Panc1 (cell line): ENCODE measurements around the gene HLA-DPB1. TPM values are rescaled to one million over a fixed set of nuclear protein-coding genes. Genes with fewer than 3 reads are reported as not detected.

ENCODE experiments used
- ATAC-seq: fragments of 200-7000 bp; cut with Tn5 transposase; 2 replicates; pipeline ENCODE4 v1.9.1; 2020; ENCODE audit warnings: mild to moderate bottlenecking, moderate library complexity
- BruUV-seq: library from RNA; stranded (reverse); fragments of 400-500 nt; replicated peaks from 2 replicates; lab custom pipeline; 2021; lab: Mats Ljungman, UMichigan
- CTCF ChIA-PET: fragments of 300-600 bp; sonication (Branson Sonifier 250); formaldehyde crosslinking; loops from one replicate; lab custom pipeline; 2022; ENCODE audit warnings: antibody characterized with exemption; lab: Charles Lee
- POLR2A ChIA-PET: fragments of 300-600 bp; sonication (Branson Sonifier 250); formaldehyde crosslinking; loops from one replicate; lab custom pipeline; 2022; ENCODE audit warnings: antibody characterized with exemption; lab: Charles Lee
- DNase-seq: peaks from one replicate; pipeline ENCODE4 v3.0.0-alpha.2; 2010; ENCODE audit warnings: low read depth, low spot score
- H3K27ac ChIP-seq: 2 replicates; pipeline ENCODE4 v1.5.1; 2011; ENCODE audit warnings: mild to moderate bottlenecking, low read length, inconsistent platforms
- H3K27me3 ChIP-seq: fragments of 200-500 bp; sonication (Bioruptor generic); 2 replicates; pipeline ENCODE4 v1.6.0; 2014; ENCODE audit warnings: low read length, inconsistent platforms; ENCODE audit not compliant: control insufficient read depth, insufficient read depth
- H3K36me3 ChIP-seq: fragments of 200-500 bp; sonication (Bioruptor generic); 2 replicates; pipeline ENCODE4 v1.5.1; 2014; ENCODE audit warnings: inconsistent platforms, mild to moderate bottlenecking, low read length, moderate library complexity; ENCODE audit not compliant: control insufficient read depth, insufficient read depth
- H3K4me1 ChIP-seq: 2 replicates; pipeline ENCODE4 v1.5.1; 2011; ENCODE audit warnings: inconsistent platforms, mild to moderate bottlenecking, low read length, moderate library complexity; ENCODE audit not compliant: control insufficient read depth, insufficient read depth
- H3K4me3 ChIP-seq, 2 experiments: 2 replicates each; pipeline ENCODE4 v1.5.1; 2011 to 2012; ENCODE audit warnings: low read depth in 2 of 2, low read length in 2 of 2, mild to moderate bottlenecking in 2 of 2, inconsistent platforms in 1 of 2, moderate library complexity in 1 of 2
- H3K9me3 ChIP-seq: fragments of 200-500 bp; sonication (Bioruptor generic); 2 replicates; pipeline ENCODE4 v1.5.1; 2014; ENCODE audit warnings: low read depth, mild to moderate bottlenecking, inconsistent platforms, low read length, moderate library complexity; ENCODE audit not compliant: control insufficient read depth, insufficient read depth
- POLR2AphosphoS5 ChIP-seq: IDR thresholded peaks from 2 replicates; pipeline ENCODE4 v1.6.1; 2012; ENCODE audit warnings: mild to moderate bottlenecking, low read depth, low read length, moderate library complexity
- SIN3A ChIP-seq: IDR thresholded peaks from 2 replicates; pipeline ENCODE4 v1.6.1; 2012; ENCODE audit warnings: low read depth, mild to moderate bottlenecking, low read length, moderate library complexity, borderline replicate concordance; ENCODE audit not compliant: insufficient read depth
- TCF7L2 ChIP-seq: IDR thresholded peaks from 2 replicates; pipeline ENCODE4 v1.6.1; 2011; ENCODE audit warnings: mild to moderate bottlenecking, low read depth, low read length, inconsistent platforms
- in situ Hi-C: cut with HindIII; loops from 2 replicates; pipeline ENCODE4 v1.10.0; 2016; ENCODE audit warnings: low sequenced_read_pairs, low pct_unique_long_range_greater_than_20kb
- intact Hi-C: fragments of 100-400 bp; cut with micrococcal nuclease; formaldehyde crosslinking; loops from one replicate; pipeline ENCODE4 v1.10.0; 2022; ENCODE audit not compliant: unreplicated experiment
- total RNA-seq: library from RNA; stranded (reverse); gene quantifications from one replicate; pipeline ENCODE4 v1.2.1, GENCODE V29; 2021; ENCODE audit not compliant: unreplicated experiment
- TF ChIP-seq, protein P1 (sequence below): fragments of 450-650 bp; IDR thresholded peaks from 2 replicates; pipeline ENCODE4 v1.5.1; 2017; ENCODE audit warnings: mild to moderate bottlenecking
- TF ChIP-seq, protein P2 (sequence below), 2 experiments: IDR thresholded peaks; 2 replicates each; pipeline ENCODE4 v1.6.1; 2011 to 2012; ENCODE audit warnings: low read depth in 2 of 2, control low read depth in 1 of 2, low read length in 1 of 2, mild to moderate bottlenecking in 1 of 2, moderate library complexity in 1 of 2; ENCODE audit not compliant: insufficient read depth in 1 of 2

The HLA-DPB1 gene
- total RNA-seq, 1 experiment from 2014 or later = 0.64 TPM

DNA sequence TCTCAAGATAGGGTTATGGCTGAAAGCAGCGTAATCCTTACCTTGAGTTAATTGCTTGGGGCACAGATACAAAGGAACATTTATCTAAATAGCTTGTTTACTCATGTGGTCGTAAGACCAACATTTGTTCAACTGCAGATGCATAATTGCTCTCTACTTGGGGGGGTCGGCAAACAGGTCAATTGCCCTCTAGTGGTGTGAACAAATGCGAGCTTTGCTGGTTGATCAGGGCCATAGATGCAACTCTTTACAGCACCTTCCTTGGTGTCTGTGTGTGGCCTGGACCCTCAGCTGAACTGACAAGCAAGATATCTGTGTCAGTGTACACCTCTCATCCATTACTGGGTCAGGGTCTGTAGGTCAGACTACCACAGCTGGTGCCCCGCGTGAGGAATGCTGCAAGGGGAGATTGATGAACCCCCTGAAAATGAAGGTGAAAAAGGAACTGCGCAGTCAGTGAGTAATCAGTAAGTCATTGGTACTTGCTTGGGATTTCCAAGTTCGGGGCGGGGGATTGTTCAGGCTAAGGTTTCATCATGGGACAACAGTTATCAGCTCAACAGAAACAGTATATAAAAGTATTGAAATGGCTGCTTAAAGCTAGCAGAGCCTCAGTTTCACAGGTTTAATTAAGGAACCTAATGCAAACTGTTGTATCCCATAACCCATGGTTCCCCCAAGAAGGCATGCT, 26.3 kb upstream of the HLA-DPB1 start:
- Histone ChIP-seq H3K4me1 (no peaks in the 10 kb centered on the region), H3K4me3 (no peak overlapping the region), H3K36me3 (no peaks in the 10 kb centered on the region), H3K27me3 (peaks cover 9% of the 10 kb centered on the region), H3K9me3 (no peaks in the 10 kb centered on the region), H3K27ac (no peak overlapping the region)
- POLR2A ChIA-PET = no interaction called here
- DNase-seq (no peak), ATAC-seq (no peak)
- intact Hi-C loops (no loop called here), in situ Hi-C loops (no loop called here)
- CTCF ChIA-PET = interaction anchor here (0.6 to 0.7 kb wide), 3 partner anchors 16 to 31 kb away, joined by 3 read pairs; no protein-coding TSS in a partner anchor
- BruUV-seq = no TSS peak
- TF ChIP-seq, protein P1, sequence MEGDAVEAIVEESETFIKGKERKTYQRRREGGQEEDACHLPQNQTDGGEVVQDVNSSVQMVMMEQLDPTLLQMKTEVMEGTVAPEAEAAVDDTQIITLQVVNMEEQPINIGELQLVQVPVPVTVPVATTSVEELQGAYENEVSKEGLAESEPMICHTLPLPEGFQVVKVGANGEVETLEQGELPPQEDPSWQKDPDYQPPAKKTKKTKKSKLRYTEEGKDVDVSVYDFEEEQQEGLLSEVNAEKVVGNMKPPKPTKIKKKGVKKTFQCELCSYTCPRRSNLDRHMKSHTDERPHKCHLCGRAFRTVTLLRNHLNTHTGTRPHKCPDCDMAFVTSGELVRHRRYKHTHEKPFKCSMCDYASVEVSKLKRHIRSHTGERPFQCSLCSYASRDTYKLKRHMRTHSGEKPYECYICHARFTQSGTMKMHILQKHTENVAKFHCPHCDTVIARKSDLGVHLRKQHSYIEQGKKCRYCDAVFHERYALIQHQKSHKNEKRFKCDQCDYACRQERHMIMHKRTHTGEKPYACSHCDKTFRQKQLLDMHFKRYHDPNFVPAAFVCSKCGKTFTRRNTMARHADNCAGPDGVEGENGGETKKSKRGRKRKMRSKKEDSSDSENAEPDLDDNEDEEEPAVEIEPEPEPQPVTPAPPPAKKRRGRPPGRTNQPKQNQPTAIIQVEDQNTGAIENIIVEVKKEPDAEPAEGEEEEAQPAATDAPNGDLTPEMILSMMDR = peak; percentile 37
- TF ChIP-seq POLR2AphosphoS5 (no peak), SIN3A (no peak), TCF7L2 (no peak)
- TF ChIP-seq, protein P2, sequence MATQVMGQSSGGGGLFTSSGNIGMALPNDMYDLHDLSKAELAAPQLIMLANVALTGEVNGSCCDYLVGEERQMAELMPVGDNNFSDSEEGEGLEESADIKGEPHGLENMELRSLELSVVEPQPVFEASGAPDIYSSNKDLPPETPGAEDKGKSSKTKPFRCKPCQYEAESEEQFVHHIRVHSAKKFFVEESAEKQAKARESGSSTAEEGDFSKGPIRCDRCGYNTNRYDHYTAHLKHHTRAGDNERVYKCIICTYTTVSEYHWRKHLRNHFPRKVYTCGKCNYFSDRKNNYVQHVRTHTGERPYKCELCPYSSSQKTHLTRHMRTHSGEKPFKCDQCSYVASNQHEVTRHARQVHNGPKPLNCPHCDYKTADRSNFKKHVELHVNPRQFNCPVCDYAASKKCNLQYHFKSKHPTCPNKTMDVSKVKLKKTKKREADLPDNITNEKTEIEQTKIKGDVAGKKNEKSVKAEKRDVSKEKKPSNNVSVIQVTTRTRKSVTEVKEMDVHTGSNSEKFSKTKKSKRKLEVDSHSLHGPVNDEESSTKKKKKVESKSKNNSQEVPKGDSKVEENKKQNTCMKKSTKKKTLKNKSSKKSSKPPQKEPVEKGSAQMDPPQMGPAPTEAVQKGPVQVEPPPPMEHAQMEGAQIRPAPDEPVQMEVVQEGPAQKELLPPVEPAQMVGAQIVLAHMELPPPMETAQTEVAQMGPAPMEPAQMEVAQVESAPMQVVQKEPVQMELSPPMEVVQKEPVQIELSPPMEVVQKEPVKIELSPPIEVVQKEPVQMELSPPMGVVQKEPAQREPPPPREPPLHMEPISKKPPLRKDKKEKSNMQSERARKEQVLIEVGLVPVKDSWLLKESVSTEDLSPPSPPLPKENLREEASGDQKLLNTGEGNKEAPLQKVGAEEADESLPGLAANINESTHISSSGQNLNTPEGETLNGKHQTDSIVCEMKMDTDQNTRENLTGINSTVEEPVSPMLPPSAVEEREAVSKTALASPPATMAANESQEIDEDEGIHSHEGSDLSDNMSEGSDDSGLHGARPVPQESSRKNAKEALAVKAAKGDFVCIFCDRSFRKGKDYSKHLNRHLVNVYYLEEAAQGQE (IDR thresholded peaks at IDR 0.05; ENCODE audit: insufficient read depth in 1 of 2, low read depth in 2 of 2, low read length in 1 of 2) = no peak

DNA sequence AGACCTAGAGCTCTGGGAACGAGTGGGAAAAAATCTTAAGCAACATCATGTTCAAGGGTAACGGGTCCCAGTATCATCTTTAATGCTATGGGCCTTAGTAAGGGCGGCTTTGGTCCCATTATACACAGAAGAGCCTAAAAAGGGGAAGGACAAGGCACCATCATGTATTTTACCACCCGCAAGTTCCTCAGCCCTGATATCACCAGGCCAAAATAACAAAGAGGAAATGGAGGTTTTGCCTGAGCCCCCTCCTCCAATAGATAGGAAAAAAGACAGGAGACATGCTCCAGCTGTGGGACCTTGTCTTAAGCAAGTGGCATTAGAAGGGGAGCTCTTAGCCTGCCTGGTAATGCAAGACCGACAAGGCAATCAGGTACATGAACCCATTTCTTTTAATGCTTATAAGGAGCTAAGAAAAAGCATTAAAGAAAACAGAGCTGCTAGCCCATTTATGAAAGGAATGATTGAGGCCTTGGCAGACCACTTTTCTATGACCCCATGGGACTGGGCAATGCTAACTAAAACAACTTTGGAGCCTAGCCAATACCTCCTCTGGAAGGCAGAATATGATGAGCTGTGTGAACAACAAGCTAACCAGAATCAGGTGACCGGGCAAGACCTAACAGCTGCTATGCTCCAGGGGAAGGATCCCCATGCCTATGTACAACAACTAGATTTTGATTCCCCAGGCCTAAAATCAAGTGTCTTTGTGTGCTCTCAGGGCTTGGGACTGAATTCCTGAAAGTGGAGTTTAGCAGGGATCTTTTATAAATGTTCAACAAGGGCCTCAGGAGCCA, 25.6 kb upstream of the HLA-DPB1 start:
- CTCF ChIA-PET = no interaction called here
- H3K9me3 ChIP-seq = no peaks in the 10 kb centered on the region
- TF ChIP-seq TCF7L2 (no peak), SIN3A (no peak), POLR2AphosphoS5 (no peak)
- TF ChIP-seq, protein P1 = no peak
- TF ChIP-seq, protein P2 (IDR thresholded peaks at IDR 0.05; ENCODE audit: insufficient read depth in 1 of 2, low read depth in 2 of 2, low read length in 1 of 2) = no peak
- DNase-seq (no peak), ATAC-seq (no peak)
- intact Hi-C loops = no loop called here
- H3K4me1 ChIP-seq = no peaks in the 10 kb centered on the region
- BruUV-seq = no TSS peak
- H3K36me3 ChIP-seq = no peaks in the 10 kb centered on the region
- POLR2A ChIA-PET = no interaction called here
- H3K27me3 ChIP-seq = peaks cover 9% of the 10 kb centered on the region
- in situ Hi-C loops = no loop called here
- H3K27ac ChIP-seq = no peak overlapping the region
- no peak overlapping the region for H3K4me3 ChIP-seq
